ENCODE results near the gene CCR5AS.
A peak's percentile ranks its signal among the peaks of the same experiment; 100 is the strongest.
"Not testable (repeated sequence)": the region's sequence is repeated elsewhere in the genome, so short reads cannot be mapped to it uniquely, and the experiment has no call there.

CCR5AS gene

DNA sequence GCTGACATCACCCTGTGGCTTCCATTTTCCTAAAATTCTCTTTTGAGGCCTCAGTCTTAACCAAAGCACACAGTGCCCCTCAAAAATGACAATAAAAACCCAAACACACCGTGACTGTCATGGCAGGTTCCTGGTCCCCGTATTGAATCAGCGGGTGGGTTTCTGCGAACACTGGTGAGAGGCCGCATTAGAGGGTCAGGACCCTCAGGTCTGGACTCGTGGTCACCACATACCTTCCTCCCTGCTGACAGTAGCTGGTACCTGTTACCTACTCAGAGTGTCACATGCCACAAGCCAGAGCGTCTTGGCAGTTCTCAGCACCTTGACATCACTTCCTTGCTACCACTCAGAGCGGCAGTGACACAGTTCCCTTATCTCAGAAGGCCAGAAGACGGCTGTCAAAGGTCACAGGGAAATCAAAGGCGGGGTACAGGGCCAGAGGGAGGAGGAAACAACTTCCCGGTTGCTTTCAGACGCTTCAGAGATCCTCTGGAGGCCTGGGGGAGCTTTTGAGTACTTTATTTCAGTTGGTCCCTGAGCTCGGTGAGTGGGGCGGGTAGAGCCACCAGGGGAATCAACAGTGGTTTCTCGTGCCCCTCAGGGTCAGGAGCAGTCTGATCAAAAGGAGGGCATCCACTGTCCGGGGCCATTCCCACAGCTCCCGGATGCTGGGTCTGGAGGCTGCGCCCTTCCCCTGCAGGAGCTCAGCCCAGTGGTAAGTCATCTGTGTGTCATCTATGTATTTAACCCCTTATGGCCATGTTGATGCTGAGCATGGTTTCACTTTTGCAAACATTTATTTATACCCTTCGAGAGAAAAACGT lies at the start of gene CCR5AS, which contains the start of gene CCRL2:
TSS of gene CCR5AS (minus strand) at position 279 of the 824 bp plus-strand sequence.
TSS of gene CCRL2 (plus strand) at position 472 of the 824 bp plus-strand sequence. CDS start 821 bp downstream, outside the sequence.
- H3K27ac ChIP-seq (ENCODE audit: low read depth, low read length): peak within 1 kb of the TSS; percentile 49
- 30 to 56% (median 33%) methylated on average over 20 of the region's 20 CpGs for WGBS, 3 donors

DNA sequence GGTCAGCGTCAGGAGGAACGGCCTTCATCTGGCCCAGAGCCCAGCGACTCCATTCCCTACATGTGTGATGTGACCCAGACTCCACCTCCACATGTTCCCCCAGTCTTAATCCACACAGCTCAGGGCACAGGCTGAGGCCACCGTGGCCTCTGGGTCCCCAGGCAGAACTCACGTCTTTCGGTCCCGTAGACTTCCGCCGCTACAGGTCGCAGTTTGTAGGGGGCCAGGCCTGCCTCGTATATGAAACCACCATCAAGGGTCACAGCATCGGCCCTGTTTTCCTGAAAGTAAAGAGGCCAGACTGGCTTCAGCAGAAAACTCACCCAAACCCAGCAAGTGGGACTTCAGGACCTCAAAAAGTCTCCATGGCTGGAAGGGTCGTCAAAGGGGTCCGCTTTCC lies 49.3 kb upstream of the CCR5AS start:
- 89 to 93% (median 92%) methylated on average over 14 of the region's 14 CpGs for WGBS, 3 donors
- no peak overlapping the region for H3K27ac ChIP-seq (ENCODE audit: low read depth, low read length)

DNA sequence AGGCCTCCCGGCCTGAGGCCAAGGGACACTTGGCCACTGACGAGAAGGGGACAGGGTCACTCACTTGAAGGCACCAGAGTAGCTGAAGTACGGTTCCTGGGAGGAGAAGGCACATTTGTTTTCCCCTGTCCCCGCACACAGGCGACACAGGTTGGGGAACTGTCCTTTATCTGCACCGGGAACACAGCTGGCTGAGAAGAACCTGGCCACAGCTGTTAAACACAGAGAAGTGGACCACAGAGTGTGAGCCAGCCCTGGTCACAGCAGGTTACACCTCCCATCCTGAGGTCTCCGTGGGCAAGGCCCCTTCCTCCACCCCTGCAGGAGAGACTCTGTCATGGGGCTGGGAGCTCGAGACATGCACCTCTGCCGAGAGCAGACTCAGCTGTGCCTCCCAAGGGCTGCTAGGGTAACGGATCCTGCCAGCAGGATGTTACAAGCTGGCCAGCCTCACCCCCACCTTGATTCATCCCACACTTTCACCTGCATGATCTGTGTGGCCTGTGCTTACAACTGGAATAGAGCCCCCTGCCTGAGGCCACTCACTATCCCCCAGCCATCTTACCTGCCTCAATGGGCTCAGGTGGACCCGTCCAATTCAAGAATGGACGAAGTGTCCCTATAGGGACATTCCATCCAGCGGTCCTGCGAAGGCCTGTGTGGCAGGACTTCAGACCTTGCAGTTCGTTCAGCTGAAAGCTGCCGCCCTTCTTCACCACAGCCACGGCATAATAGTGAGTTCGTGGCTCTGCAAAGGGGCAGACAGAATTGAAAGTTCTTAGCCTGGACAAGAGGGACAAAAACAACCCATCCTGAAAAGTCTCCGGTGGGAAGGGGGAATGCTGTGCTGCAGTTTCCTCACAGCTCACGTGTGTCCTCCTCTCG lies 48.6 kb upstream of the CCR5AS start:
- WGBS, 3 donors: 85 to 90% (median 89%) methylated on average over 21 of the region's 21 CpGs

DNA sequence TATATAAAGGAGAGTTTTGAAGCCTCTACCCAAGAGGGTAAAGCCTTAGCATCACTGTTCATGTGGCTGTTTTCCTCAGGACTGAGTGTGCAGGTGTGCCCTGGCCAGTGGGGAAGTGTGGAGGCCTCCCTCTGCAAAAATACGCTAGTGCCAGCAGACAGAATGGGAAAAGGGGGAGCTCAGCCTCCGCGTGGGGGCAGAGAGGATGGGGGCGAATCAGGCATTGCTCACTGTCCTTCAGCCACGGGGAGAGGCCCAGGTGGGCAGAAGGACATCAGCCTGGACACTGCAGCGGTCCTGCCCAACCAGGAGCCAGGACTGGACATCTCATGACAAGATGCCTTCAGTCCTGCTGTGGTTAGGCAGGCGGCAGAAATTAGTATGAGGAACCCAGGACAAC lies 47.7 kb upstream of the CCR5AS start:
- no peak overlapping the region for H3K27ac ChIP-seq (ENCODE audit: low read depth, low read length)
- WGBS, 3 donors: 82 to 85% (median 84%) methylated on average over 7 of the region's 7 CpGs

More for the DNA sequence above, 48.6 kb upstream of the CCR5AS start:
- no peak overlapping the region for H3K27ac ChIP-seq (ENCODE audit: low read depth, low read length)

DNA sequence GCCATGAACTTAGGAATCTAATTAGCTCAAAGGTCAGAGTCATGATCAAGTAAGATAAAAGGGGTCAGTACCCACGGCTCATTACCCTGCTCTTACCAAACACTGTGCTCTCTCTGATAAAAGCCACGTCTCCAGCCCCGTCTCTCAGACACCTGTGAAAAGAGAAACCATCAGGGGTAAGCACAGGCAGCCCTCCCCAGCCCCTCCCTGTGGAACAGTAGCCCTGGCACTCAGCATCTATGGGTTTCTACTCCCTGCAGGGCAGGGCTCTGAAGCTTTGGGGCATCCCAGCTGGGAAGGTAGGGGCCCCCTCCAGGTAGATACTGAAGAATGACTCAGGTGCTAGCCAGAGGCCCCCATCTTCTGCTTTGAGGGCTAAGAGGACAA lies 47.3 kb upstream of the CCR5AS start:
- H3K27ac ChIP-seq (ENCODE audit: low read depth, low read length): no peak overlapping the region
- 53 to 66% (median 54%) methylated on average over 3 of the region's 3 CpGs for WGBS, 3 donors

DNA sequence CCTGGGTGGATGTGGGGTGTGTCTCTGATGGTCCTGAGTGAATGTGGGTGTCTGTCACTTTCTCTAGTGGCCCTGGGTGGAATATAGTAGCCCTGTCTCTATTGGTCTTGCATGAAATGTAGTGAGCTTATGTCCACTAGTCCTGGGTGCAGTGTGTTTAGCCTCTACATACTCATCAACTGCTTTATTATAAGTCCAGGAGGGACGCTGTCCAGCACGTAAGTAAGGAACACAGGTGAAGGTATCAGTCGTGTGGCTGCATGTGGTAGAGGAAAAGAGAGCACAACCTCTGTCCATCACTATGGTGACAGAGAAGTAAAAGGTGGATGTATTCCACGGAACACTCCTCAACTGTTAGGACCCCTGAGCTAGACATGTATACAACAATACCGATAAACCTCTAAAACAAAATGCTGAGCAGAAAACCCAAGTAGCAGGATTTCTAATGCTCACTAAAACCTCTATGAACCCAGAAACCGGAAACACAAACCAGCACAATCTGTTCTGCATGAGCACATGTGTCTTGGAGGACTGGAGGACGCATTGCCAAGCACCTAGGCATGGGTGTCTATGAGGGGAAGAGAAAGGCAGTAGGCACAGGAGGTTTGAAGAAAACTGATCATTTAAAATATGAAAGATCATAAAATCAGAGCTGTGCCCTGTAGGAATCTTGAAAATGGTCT lies 46.8 kb upstream of the CCR5AS start:
- WGBS, 3 donors: 69 to 77% (median 76%) methylated on average over 6 to 7 of the region's 7 CpGs
- H3K27ac ChIP-seq (ENCODE audit: low read depth, low read length): no peak overlapping the region

DNA sequence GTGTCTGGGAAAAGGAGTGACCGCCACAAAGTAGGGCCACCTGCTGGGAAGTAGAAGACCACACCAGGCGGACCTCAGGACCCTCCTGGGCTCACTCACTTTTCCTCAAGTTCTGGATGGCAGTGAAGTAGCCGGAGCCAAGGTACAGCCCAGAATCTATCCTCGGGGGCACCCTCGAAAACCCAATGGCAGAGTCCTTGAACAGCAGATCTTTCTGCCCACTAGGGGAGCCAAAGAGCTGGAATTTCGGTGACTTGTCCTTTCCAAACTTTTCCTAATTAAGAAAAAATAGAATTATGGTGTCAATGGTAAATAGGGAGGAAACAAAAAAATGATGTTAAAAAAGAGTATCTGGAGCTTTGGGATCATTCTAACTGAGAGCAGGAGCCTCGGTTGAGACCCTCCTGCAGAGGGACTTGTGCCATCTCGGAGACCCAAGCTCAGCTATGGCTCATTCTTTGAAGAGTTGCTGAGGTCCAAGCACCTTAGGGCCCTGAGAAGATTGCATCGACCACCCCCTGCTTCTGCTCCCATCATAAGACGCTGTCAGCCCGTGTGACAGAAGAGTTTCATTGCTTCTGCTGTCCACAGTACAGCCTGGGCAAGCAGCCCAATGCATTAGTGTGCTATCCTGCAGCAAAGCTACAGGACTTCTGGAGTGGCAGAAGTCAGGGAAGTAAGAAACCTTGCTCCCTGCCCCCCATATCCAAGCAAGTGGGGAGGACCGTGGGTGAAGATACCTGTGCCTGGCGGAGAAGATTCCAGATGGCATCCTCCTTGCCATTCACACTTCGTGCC lies 43.1 kb upstream of the CCR5AS start:
- H3K27ac ChIP-seq (ENCODE audit: low read depth, low read length): no peak overlapping the region
- WGBS, 3 donors: 69 to 77% (median 76%) methylated on average over 14 of the region's 14 CpGs

DNA sequence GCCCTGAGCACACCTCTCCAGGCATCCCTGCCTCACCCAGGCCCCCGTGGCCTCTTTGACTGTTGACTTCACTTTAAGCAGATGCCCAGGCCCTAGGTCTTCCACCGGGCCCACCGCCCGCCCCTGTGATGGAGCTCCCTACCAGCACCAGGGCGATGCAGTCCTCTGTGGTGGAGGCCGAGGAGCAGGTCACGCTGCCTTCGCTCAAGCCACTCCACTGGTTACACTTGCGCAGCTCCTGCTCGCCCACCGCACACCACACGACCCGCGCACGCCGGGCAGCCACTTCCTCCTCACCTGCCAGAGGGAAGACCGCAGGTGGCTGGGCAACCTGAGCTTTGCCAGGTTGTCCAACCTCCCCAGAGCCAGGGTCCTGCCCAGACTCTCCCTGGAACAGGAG lies 41.9 kb upstream of the CCR5AS start:
- H3K27ac ChIP-seq (ENCODE audit: low read depth, low read length): no peak overlapping the region
- WGBS, 3 donors: 88 to 94% (median 93%) methylated on average over 17 of the region's 17 CpGs

DNA sequence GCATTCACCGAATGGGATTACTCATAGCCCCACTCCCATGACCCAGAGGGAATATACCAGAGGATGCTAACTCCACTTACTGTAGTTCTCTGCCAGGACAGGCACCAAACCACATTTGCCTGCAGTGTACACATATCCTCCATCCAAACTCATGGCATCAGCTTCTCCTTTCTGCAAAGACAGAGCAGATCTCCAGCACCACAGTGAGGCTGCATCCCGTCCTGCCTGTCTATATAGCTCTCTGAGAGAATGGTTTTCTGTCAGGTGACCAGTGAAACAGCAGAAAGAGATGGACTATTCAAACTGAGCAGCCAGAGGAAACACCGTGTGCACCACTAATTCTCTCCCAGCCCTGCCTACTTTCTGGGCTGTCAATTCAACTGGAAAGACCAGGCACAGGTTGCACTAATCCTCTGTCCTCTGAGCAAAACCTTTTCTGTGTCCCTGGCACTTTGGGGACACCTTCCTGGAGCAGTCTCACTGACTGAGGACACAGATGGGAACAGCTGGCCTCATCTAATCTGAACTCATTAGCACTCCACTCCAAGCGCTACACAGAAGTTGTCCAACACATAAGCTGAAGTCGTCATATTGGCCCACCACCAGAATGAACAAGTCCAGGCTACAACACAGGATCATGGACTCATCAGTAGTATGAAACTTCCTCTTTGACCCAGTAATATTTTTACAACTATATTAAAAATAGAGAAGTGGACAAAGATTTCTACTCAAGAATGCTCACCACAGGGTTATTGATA lies 40.5 kb upstream of the CCR5AS start:
- 54 to 80% (median 63%) methylated on average over 5 of the region's 5 CpGs for WGBS, 3 donors
- H3K27ac ChIP-seq (ENCODE audit: low read depth, low read length): no peak overlapping the region

DNA sequence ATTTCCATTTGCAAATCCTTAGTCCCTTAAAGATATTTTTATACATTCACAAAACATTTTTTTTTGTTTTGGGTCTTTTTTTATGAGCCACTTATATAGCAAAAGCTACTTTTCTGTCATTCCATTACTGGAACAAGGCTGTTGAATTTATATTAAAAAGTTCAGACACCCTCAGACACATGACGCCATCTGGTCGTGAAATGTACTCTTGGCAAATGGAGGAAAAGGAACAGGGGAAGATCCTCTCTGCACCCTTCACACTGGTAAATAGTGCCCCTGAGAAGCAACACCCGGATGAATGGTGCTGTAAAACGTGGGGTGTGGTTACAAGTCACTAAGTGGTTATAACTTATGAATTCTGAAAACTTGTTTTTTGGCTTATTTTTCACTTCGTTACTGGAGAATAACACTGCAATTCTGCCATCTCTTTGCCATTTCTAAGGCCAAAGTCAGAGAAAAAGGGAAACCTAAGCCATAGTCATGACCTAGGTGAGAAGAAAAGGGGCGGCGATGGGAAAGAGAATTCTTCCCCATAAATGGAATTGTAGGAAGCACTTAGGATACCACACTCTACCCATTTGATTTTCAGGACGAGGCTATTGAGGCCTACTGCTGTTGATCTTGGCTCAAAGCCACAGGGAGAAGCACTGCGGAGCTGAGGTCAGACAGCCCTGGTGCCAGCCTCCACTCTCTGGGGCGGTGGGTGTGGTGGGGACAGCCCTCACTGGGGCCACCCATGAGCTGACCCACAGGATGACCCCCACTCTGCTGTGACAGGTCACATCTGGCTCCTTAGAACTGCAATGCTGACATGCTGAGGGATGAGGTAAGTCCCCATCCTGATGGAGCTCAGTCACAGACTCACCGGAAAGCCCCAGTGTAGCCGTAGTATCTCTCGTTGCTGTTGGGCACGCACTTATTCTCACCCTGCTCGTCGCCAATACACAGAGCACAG lies 36.0 kb upstream of the CCR5AS start:
- no peak overlapping the region for H3K27ac ChIP-seq (ENCODE audit: low read depth, low read length)
- WGBS, 3 donors: 68 to 77% (median 72%) methylated on average over 16 of the region's 16 CpGs

DNA sequence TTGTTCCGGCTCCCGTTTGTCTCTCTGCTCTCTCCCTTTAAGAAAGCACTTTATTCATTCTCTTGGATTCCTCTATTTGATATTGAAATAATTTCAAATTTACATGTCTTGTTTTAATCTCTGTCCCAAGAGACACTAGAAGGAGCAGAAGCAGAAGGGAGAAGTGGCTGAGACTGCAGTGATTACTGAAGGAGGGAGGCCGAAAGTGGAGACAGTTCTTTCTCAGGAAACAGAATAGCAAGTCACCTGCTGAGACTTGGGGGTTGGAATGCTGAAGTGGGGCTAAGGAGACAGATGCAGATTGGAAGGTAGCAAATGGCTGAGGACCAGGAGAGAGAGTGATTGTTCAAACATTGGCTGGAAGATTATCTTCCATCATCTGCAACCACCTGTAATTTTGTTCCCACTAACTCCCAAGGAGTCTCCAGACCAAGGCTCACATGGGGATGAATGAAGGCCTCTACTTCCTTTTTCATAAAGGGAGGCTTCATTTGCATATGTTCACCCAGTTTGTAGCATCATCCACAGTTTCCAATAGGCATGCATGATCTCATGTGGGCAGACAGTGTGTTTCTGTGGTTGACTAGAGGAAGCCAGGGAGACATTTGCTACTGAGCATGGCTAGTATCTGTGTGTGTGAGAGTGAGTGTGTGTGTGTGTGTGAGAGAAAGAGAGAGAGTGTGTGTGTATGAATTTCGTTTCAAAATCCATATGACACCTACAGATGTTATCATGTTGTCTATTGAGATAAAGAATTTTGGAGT lies 33.8 kb upstream of the CCR5AS start:
- no peak overlapping the region for H3K27ac ChIP-seq (ENCODE audit: low read depth, low read length)
- 73 to 87% (median 76%) methylated on average over 4 of the region's 4 CpGs for WGBS, 3 donors

DNA sequence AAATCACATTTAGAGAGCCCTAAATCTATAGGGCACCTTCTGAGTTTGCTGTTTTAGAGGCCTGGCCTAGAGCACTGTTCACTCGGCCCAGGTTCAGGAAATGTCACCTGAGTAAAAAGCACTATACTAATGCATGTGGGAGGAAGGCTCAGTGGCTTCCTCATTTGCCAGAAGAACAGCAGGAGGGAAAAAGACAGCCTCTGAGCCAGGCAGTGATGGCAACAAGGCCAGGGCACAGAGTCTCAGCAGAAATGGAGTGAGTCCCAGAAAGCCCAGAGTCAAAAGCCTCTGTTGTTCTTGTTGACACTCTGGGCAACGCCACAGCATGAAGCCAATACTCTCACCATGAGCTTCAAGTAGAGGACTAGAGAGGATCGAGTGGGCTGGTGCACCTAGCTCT lies 32.0 kb upstream of the CCR5AS start:
- 80 to 90% (median 81%) methylated on average over 3 of the region's 3 CpGs for WGBS, 3 donors
- no peak overlapping the region for H3K27ac ChIP-seq (ENCODE audit: low read depth, low read length)

DNA sequence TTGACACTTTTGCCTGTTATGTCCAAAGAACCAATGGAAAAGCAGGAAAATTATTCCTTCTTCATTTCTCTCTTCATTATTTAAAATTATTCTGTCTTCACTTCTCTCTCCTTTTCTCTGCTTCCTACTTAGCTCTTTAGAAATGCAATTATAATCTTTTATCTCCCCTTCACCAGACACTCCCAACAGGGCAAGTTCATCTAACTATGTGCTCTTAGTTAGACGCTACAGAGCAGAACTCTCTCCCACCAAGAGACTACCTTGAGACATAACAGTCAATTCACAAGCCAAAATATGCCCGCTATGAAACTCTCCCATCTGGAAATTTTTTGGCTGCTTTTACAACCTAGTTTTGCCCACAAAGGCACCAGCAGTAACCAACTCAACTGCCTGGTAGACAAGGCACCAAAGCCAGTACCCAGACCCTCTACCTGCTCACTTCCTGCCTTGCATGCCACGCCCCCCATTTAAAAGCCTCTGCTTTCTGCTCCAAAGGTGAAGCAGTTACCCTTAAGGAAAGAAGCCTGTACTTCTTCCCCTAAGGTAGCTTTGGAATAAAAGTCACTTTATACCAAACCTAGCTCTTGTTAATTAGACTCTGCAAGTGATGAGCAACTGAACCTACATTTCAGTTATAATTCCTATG lies 28.3 kb upstream of the CCR5AS start:
- no peak overlapping the region for H3K27ac ChIP-seq (ENCODE audit: low read depth, low read length)
- 91% methylated on average over 3 of the region's 3 CpGs for WGBS, 3 donors

DNA sequence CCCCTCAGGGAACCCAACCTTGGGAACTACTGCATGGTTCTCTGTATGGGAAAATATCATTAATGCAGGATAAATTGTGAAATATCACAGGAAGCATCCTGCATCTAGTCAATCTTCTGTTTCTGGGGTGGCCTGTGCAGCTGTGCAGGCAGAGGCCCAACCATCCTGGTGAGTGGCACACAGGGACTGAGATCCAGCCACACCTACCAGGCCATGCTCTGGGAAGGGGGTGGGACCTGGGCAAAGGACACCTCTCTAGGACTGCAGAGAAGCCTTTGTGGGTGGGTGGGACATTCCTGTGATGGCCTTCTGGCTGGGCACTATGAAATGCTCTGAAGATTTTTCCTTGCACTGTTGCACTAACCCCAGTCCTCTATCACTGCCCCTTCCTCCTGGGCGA lies 27.0 kb upstream of the CCR5AS start:
- no peak overlapping the region for H3K27ac ChIP-seq (ENCODE audit: low read depth, low read length)
- 92 to 97% (median 94%) methylated on average over 1 of the region's 1 CpG for WGBS, 3 donors

DNA sequence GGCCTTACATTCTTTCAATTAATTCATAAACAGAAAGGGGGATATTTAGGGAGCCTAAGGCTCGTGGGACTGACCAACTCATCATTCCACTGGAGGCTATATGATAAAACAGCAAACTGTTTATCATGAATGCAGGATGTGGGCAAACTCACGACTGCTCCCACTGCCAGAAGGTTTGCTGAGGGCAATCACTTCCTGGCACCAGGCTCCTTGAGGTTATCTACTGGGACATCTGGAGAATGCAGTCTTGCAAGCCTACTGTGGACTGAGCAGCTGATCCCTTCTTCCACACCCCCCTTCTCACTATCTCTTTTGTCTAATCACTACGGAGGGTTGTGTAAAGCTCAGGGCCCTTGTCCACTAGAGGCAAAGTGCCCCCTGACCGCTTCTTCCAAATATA lies 26.3 kb upstream of the CCR5AS start:
- 62 to 74% (median 63%) methylated on average over 4 of the region's 4 CpGs for WGBS, 3 donors
- not testable (repeated sequence) for H3K27ac ChIP-seq (ENCODE audit: low read depth, low read length)
